GM06990 (cell line): ENCODE data around the gene SERPINA5.

Experiments
- DNase-seq: peaks from one replicate; pipeline ENCODE4 v3.0.0-alpha.2; 2011; ENCODE audit not compliant: insufficient read length; ENCODE audit errors: extremely low read depth
- H3K27me3 ChIP-seq: replicated peaks from 2 replicates; pipeline ENCODE4 v1.6.0; 2011; ENCODE audit warnings: low read length; ENCODE audit not compliant: control insufficient read depth, insufficient read depth
- H3K36me3 ChIP-seq: 2 replicates; pipeline ENCODE4 v1.5.1; 2011; ENCODE audit warnings: low read length; ENCODE audit not compliant: control insufficient read depth, insufficient read depth
- H3K4me3 ChIP-seq: replicated peaks from 2 replicates; pipeline ENCODE4 v1.5.1; 2011; ENCODE audit warnings: low read depth, mild to moderate bottlenecking, control low read depth, low read length
- CTCF ChIP-seq: IDR thresholded peaks from 2 replicates; pipeline ENCODE4 v1.5.1; 2011; ENCODE audit warnings: low read length, control low read depth, mild to moderate bottlenecking, inconsistent platforms; ENCODE audit not compliant: insufficient read depth, poor library complexity, severe bottlenecking

SERPINA5 gene

GRCh38 chr14:94620597-94620996, 39.4 kb downstream of the SERPINA5 start:
- Histone ChIP-seq H3K27me3 (no peaks in the 10 kb centered on the region; the same call in none of the 2 replicates), H3K4me3 (no peak overlapping the region), H3K36me3 (no peaks in the 10 kb centered on the region)
- TF ChIP-seq CTCF = no peak
- DNase-seq = no peak

- no peaks in the 10 kb centered on the region for H3K36me3 ChIP-seq
- no peaks in the 10 kb centered on the region; the same call in none of the 2 replicates for H3K27me3 ChIP-seq
- H3K4me3 ChIP-seq = no peak overlapping the region
- TF ChIP-seq CTCF = no peak
- no peak for DNase-seq
These were observed 40.3 kb downstream of the SERPINA5 start for GRCh38 chr14:94621358-94622134.

- Histone ChIP-seq H3K27me3 (no peaks in the 10 kb centered on the region; the same call in none of the 2 replicates), H3K36me3 (no peaks in the 10 kb centered on the region), H3K4me3 (no peak overlapping the region)
- DNase-seq = no peak
- TF ChIP-seq CTCF = no peak
These were observed 41.6 kb downstream of the SERPINA5 start for GRCh38 chr14:94622653-94623421.

GRCh38 chr14:94623422-94623809, 42.2 kb downstream of the SERPINA5 start:
- no peak for TF ChIP-seq CTCF
- no peaks in the 10 kb centered on the region; the same call in none of the 2 replicates for H3K27me3 ChIP-seq
- H3K4me3 ChIP-seq = no peak overlapping the region
- DNase-seq = no peak
- H3K36me3 ChIP-seq = no peaks in the 10 kb centered on the region

GRCh38 chr14:94623856-94624499, 42.8 kb downstream of the SERPINA5 start:
- DNase-seq = no peak
- no peak overlapping the region for H3K4me3 ChIP-seq
- no peak for TF ChIP-seq CTCF
- H3K27me3 ChIP-seq = no peaks in the 10 kb centered on the region; the same call in none of the 2 replicates
- no peaks in the 10 kb centered on the region for H3K36me3 ChIP-seq
